ENCODE measurements around the gene ZKSCAN4. TPM values are rescaled to one million over a fixed set of nuclear protein-coding genes. Genes with fewer than 3 reads are reported as not detected.

Gene ZKSCAN4
- total RNA-seq, result 1 to 10 TPM; 5.7 to 6.1 TPM

GRCh38 chr6:28252009-28252975, at the start of gene ZKSCAN4:
ZKSCAN4 (minus strand) TSS chr6:28252269; CDS start chr6:28251980, 289 bp downstream.
- Mint-ChIP-seq H3K36me3 (peaks cover 18% of the 10 kb centered on the region), H3K27me3 (no peaks in the 10 kb centered on the region), H3K9me3 (ENCODE audit: low read depth) (no peaks in the 10 kb centered on the region), H3K27ac (peak within 1 kb of the TSS; percentile 86), H3K4me1 (peaks cover 26% of the 10 kb centered on the region), H3K4me3 (peak within 1 kb of the TSS; percentile 96)
- ATAC-seq (peak; percentile 85), DNase-seq (peak; percentile 83)
- CTCF ChIA-PET, result interaction anchor here (0.8 to 4.3 kb wide), 4 partner anchors 11 to 103 kb away, joined by 3 to 21 read pairs (median 5); partner anchors contain the start of gene ZSCAN26

GRCh38 chr6:28296520-28297060, 44.5 kb upstream of the ZKSCAN4 start:
- Mint-ChIP-seq H3K4me1 (peaks cover 6% of the 10 kb centered on the region), H3K4me3 (no peak overlapping the region), H3K9me3 (ENCODE audit: low read depth) (no peaks in the 10 kb centered on the region), H3K27me3 (no peaks in the 10 kb centered on the region), H3K36me3 (peaks cover 24% of the 10 kb centered on the region), H3K27ac (no peak overlapping the region)
- ATAC-seq, result no peak
- CTCF ChIA-PET, result no interaction called here
- DNase-seq, result no peak

- Mint-ChIP-seq H3K36me3 (peaks cover 23% of the 10 kb centered on the region), H3K27me3 (no peaks in the 10 kb centered on the region), H3K4me3 (no peak overlapping the region), H3K4me1 (peaks cover 6% of the 10 kb centered on the region), H3K9me3 (ENCODE audit: low read depth) (peaks cover 2% of the 10 kb centered on the region), H3K27ac (no peak overlapping the region)
- CTCF ChIA-PET, result interaction anchor here (1.0 kb wide), 1 partner anchor 61 kb away, joined by 3 read pairs; no protein-coding TSS in a partner anchor
- DNase-seq (no peak), ATAC-seq (no peak)
Measured at GRCh38 chr6:28295326-28295725, 43.3 kb upstream of the ZKSCAN4 start.

GRCh38 chr6:28291573-28291972, 39.5 kb upstream of the ZKSCAN4 start:
- no peaks in the 10 kb centered on the region for H3K27me3 Mint-ChIP-seq
- DNase-seq, result no peak
- H3K9me3 Mint-ChIP-seq (ENCODE audit: low read depth), result peaks cover 2% of the 10 kb centered on the region
- no peak for ATAC-seq
- no peak overlapping the region for H3K27ac Mint-ChIP-seq
- H3K4me3 Mint-ChIP-seq, result no peak overlapping the region
- H3K4me1 Mint-ChIP-seq, result peaks cover 6% of the 10 kb centered on the region
- peaks cover 29% of the 10 kb centered on the region for H3K36me3 Mint-ChIP-seq
- CTCF ChIA-PET, result no interaction called here

GRCh38 chr6:28282926-28283325, 30.9 kb upstream of the ZKSCAN4 start:
- H3K4me1 Mint-ChIP-seq, result peaks cover 14% of the 10 kb centered on the region
- H3K27me3 Mint-ChIP-seq, result peaks cover 5% of the 10 kb centered on the region
- DNase-seq (no peak), ATAC-seq (no peak)
- H3K27ac Mint-ChIP-seq, result no peak overlapping the region
- CTCF ChIA-PET, result no interaction called here
- no peaks in the 10 kb centered on the region for H3K9me3 Mint-ChIP-seq (ENCODE audit: low read depth)
- no peak overlapping the region for H3K4me3 Mint-ChIP-seq
- H3K36me3 Mint-ChIP-seq, result peaks cover 16% of the 10 kb centered on the region

- Mint-ChIP-seq H3K4me3 (peak within 1 kb of the TSS; percentile 81), H3K27me3 (peaks cover 5% of the 10 kb centered on the region), H3K27ac (no peak within 1 kb of the TSS), H3K36me3 (peaks cover 12% of the 10 kb centered on the region), H3K9me3 (ENCODE audit: low read depth) (no peaks in the 10 kb centered on the region), H3K4me1 (peaks cover 14% of the 10 kb centered on the region)
- peak; percentile 77 for DNase-seq
- ATAC-seq, result peak; percentile 98
- CTCF ChIA-PET, result interaction anchor here (1.0 to 3.0 kb wide), 3 partner anchors 14 to 75 kb away, joined by 3 to 12 read pairs (median 3); partner anchors contain the start of gene ZSCAN26
Measured at GRCh38 chr6:28281288-28282064, 29.4 kb upstream of the ZKSCAN4 start, which contains the start of gene PGBD1. PGBD1 (plus strand) TSS chr6:28281572; CDS start chr6:28283814, 2,242 bp downstream.

DNA sequence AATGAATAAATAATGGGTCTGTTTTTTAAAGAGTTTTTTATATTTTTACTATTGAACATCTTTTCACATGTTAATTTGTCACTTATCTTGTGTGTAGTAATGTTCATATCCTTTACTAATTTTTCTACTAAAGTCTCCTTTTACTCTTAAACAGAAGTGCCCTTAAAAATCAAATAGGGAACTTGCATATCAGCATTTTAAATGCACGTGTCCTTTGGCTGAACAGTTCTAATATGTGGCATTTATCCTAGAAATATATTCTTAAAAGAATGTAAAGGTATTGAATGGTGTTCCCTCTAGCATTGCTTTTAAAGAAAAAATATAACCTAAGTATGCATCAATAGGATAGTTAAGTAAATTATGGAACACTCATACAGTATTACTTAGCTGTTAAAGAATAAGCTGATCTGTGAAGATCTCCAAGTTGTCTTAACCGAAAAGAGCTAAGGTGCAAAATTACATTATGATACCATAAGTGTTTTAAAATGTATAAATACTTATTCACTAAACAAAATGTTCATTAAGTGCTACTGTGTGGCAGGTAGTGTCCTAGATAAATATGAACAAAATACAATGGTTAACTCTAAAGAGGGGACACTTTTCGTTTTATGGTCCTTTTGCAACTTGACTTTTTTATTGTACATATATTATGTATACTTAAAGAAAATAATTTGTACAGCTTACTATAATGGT, 28.7 kb upstream of the ZKSCAN4 start:
- peak; percentile 7 for ATAC-seq
- CTCF ChIA-PET, result interaction anchor here (1.0 to 3.0 kb wide), 3 partner anchors 13 to 75 kb away, joined by 3 to 12 read pairs (median 3); partner anchors contain the start of gene ZSCAN26
- H3K27ac Mint-ChIP-seq, result no peak overlapping the region
- H3K4me1 Mint-ChIP-seq, result peaks cover 14% of the 10 kb centered on the region
- H3K27me3 Mint-ChIP-seq, result peaks cover 5% of the 10 kb centered on the region
- peak overlapping the region; percentile 81 for H3K4me3 Mint-ChIP-seq
- H3K36me3 Mint-ChIP-seq, result peaks cover 19% of the 10 kb centered on the region
- no peaks in the 10 kb centered on the region for H3K9me3 Mint-ChIP-seq (ENCODE audit: low read depth)
- no peak for DNase-seq

DNA sequence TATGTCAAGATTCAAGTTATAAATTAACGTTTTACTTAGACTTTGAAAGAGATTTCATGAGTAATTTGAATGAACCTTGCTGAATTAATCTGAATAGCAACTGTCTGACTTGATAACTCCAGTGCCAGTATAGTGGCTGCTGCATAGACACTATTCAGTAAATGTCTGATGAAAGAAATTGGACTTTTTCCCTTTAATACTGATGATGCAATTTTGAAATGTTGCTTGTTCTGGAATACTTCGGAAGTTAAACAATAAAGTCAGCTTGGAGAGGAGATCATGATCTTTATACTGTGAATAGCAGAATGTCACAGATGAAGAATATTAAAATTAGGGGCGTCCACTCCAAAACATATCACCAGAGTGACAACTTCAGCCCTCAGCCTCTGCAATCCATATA, 25.7 kb upstream of the ZKSCAN4 start:
- Mint-ChIP-seq H3K27me3 (peaks cover 5% of the 10 kb centered on the region), H3K4me3 (no peak overlapping the region), H3K9me3 (ENCODE audit: low read depth) (no peaks in the 10 kb centered on the region), H3K4me1 (peaks cover 20% of the 10 kb centered on the region), H3K27ac (no peak overlapping the region), H3K36me3 (peaks cover 32% of the 10 kb centered on the region)
- DNase-seq (no peak), ATAC-seq (no peak)
- CTCF ChIA-PET, result no interaction called here

DNA sequence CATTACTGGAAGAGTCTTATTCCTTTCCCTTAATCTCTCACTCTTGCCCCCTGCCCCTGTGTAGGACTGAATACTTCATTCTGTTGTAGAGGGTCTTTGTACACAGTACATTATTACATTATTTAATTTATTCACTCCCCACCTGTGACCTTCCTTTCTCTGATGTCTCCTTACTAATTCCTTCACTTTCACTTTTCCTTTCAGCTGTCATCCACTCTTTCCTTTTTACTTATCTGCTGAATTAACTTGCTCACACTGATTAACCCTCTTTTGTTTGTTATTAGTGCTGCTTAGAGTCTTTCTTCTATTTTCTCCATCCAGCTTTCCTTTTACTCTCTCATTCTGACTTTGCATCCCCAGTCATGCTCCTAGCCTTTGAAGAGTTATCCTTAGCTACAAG, 22.8 kb upstream of the ZKSCAN4 start:
- Mint-ChIP-seq H3K4me1 (peaks cover 15% of the 10 kb centered on the region), H3K27me3 (no peaks in the 10 kb centered on the region), H3K27ac (peak overlapping the region; percentile 1), H3K4me3 (no peak overlapping the region), H3K36me3 (peaks cover 44% of the 10 kb centered on the region), H3K9me3 (ENCODE audit: low read depth) (no peaks in the 10 kb centered on the region)
- ATAC-seq (no peak), DNase-seq (no peak)
- CTCF ChIA-PET, result interaction anchor here (1.1 to 1.2 kb wide), 2 partner anchors 8 to 81 kb away, joined by 3 to 6 read pairs; partner anchors contain the start of gene ZSCAN26

DNA sequence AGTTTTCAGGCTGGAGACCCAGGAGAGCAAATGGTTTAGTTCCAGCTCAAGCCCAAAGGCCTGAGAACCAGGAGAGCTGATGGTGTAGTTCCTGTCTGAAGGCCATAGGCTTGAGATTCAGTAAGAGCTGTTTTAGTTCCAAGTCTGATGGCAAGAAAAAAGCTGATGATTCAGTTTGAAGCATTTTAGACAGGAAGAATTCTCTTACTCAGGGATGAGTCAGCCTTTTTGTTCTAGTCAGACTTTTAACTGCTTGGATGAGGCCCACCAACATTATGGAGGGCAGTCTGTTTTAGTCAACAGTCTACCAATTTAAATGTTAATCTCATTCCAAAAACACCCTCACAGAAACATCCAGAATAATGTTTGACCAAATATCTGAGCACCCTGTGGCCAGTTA, 17.4 kb upstream of the ZKSCAN4 start:
- no peaks in the 10 kb centered on the region for H3K9me3 Mint-ChIP-seq (ENCODE audit: low read depth)
- no peaks in the 10 kb centered on the region for H3K27me3 Mint-ChIP-seq
- H3K36me3 Mint-ChIP-seq, result peaks cover 25% of the 10 kb centered on the region
- ATAC-seq (no peak), DNase-seq (no peak)
- H3K27ac Mint-ChIP-seq, result peak overlapping the region; percentile 25
- H3K4me3 Mint-ChIP-seq, result no peak overlapping the region
- H3K4me1 Mint-ChIP-seq, result peaks cover 20% of the 10 kb centered on the region
- CTCF ChIA-PET, result no interaction called here

GRCh38 chr6:28267695-28268059, 15.6 kb upstream of the ZKSCAN4 start:
- ATAC-seq, result no peak
- CTCF ChIA-PET, result interaction anchor here (1.3 to 2.7 kb wide), 4 partner anchors 8 to 88 kb away, joined by 6 to 21 read pairs (median 12); partner anchors contain the start of genes PGBD1 and ZKSCAN4
- no peak overlapping the region for H3K4me3 Mint-ChIP-seq

GRCh38 chr6:28266962-28267694, 15.1 kb upstream of the ZKSCAN4 start, which contains the start of gene ZSCAN26:
ZSCAN26 (plus strand) TSS chr6:28267143; CDS start chr6:28271920, 4,777 bp downstream.
- peaks cover 22% of the 10 kb centered on the region for H3K4me1 Mint-ChIP-seq
- no peak within 1 kb of the TSS for H3K4me3 Mint-ChIP-seq
- H3K27me3 Mint-ChIP-seq, result peaks cover 3% of the 10 kb centered on the region
- peaks cover 11% of the 10 kb centered on the region for H3K36me3 Mint-ChIP-seq
- no peak within 1 kb of the TSS for H3K27ac Mint-ChIP-seq
- peak; percentile 93 for DNase-seq
- no peaks in the 10 kb centered on the region for H3K9me3 Mint-ChIP-seq (ENCODE audit: low read depth)
- ATAC-seq, result peak; percentile 97
- CTCF ChIA-PET, result interaction anchor here (1.1 to 2.7 kb wide), 7 partner anchors 8 to 163 kb away, joined by 3 to 21 read pairs (median 6); partner anchors contain the start of genes PGBD1, ZKSCAN4 and ZSCAN12

More at GRCh38 chr6:28267695-28268059, 15.6 kb upstream of the ZKSCAN4 start:
- H3K27me3 Mint-ChIP-seq, result peaks cover 3% of the 10 kb centered on the region
- peaks cover 22% of the 10 kb centered on the region for H3K4me1 Mint-ChIP-seq
- peaks cover 15% of the 10 kb centered on the region for H3K36me3 Mint-ChIP-seq
- no peak for DNase-seq
- H3K27ac Mint-ChIP-seq, result no peak overlapping the region
- no peaks in the 10 kb centered on the region for H3K9me3 Mint-ChIP-seq (ENCODE audit: low read depth)
